Stomach (tissue), 4 donors: ENCODE measurements around the gene DNAJB4.

Source experiments
- CTCF ChIP-seq, 7 experiments: fragments of 450-650 bp in 4 of 7; fragments of 200-600 bp in 3 of 7; sonication (generic) in 3 of 7; IDR thresholded peaks; one replicate each; pipeline ENCODE4 v1.5.1; 2016 to 2019; ENCODE audit warnings: antibody characterized with exemption in 7 of 7, control low read depth in 2 of 7, mild to moderate bottlenecking in 1 of 7
- EP300 ChIP-seq: sonication (generic); formaldehyde crosslinking; IDR thresholded peaks from one replicate; pipeline ENCODE4 v1.6.1; 2017; ENCODE audit warnings: antibody characterized with exemption
- POLR2A ChIP-seq, 4 donors: fragments of 450-650 bp; IDR thresholded peaks; one replicate each; pipeline ENCODE4 v1.6.1; 2016; ENCODE audit warnings: antibody characterized with exemption in 4 of 4, control low read depth in 2 of 4, mild to moderate bottlenecking in 1 of 4, moderate library complexity in 1 of 4
- POLR2AphosphoS5 ChIP-seq, 3 donors: sonication (generic); formaldehyde crosslinking; IDR thresholded peaks; one replicate each; pipeline ENCODE4 v1.6.1; 2016; ENCODE audit warnings: antibody characterized with exemption in 3 of 3

- TF ChIP-seq CTCF (IDR thresholded peaks at IDR 0.05) (no peak), POLR2A (IDR thresholded peaks at IDR 0.05) (no peak), POLR2AphosphoS5 (IDR thresholded peaks at IDR 0.05) (no peak), EP300 (no peak)
These were observed 42.9 kb downstream of the DNAJB4 start for GRCh38 chr1:78047631-78048030.
